ENCODE results near the gene PCNX1. TPM values are rescaled to one million over a fixed set of nuclear protein-coding genes. Genes with fewer than 3 reads are reported as not detected.

PCNX1 gene
- total and polyA plus RNA-seq, 2 donors (not counting 1 experiment from before 2014, with no cell fraction given) = 35.7 to 69.4 TPM

- H3K4me3 ChIP-seq (replicated peaks in 1 of 4; ENCODE audit: control extremely low read depth in 1 of 4, insufficient read depth in 1 of 4, low read depth in 3 of 4, low read length in 4 of 4) = no peak overlapping the region
- H3K9me3 ChIP-seq (ENCODE audit: control insufficient read depth, insufficient read depth, low read depth, low read length) = no peaks in the 10 kb centered on the region
- no peak overlapping the region for H3K4me2 ChIP-seq (ENCODE audit: extremely low read depth, insufficient read depth, low read length)
- no peak overlapping the region for H3K27ac ChIP-seq (ENCODE audit: insufficient read depth, low read length)
- no peak for DNase-seq (ENCODE audit: low read depth in 2 of 2)
- peaks cover 2% of the 10 kb centered on the region for H3K4me1 ChIP-seq (ENCODE audit: control insufficient read depth, extremely low read depth, insufficient read depth, low read length)
- no peaks in the 10 kb centered on the region for H3K79me2 ChIP-seq (ENCODE audit: control insufficient read depth, insufficient read depth, low read length)
- H3K9ac ChIP-seq (ENCODE audit: insufficient read depth, low read length) = no peak overlapping the region
- H2AFZ ChIP-seq (ENCODE audit: low read length) = no peak overlapping the region
- no peaks in the 10 kb centered on the region for H3K27me3 ChIP-seq (ENCODE audit: control insufficient read depth, insufficient read depth, low read length)
- TF ChIP-seq EZH2 (IDR thresholded peaks at IDR 0.05; ENCODE audit: low read length, missing control alignments) (no peak), CTCF (conservative IDR thresholded peaks at IDR 0.05 in 1 of 2, IDR thresholded peaks at IDR 0.05 in 1 of 2; ENCODE audit: low read depth in 1 of 2, low read length in 2 of 2) (no peak)
- H4K20me1 ChIP-seq (ENCODE audit: control insufficient read depth, extremely low read depth, insufficient read depth, low read length) = no peaks in the 10 kb centered on the region
- peaks cover 4% of the 10 kb centered on the region for H3K36me3 ChIP-seq (ENCODE audit: control insufficient read depth, insufficient read depth, low read length)
Measured at GRCh38 chr14:71071042-71071441, 163.8 kb downstream of the PCNX1 start.

GRCh38 chr14:71076462-71077092 lies 169.3 kb downstream of the PCNX1 start:
- peaks cover 7% of the 10 kb centered on the region for H3K36me3 ChIP-seq (ENCODE audit: control insufficient read depth, insufficient read depth, low read length)
- no peak overlapping the region for H3K4me2 ChIP-seq (ENCODE audit: extremely low read depth, insufficient read depth, low read length)
- no peaks in the 10 kb centered on the region for H3K27me3 ChIP-seq (ENCODE audit: control insufficient read depth, insufficient read depth, low read length)
- H2AFZ ChIP-seq (ENCODE audit: low read length) = no peak overlapping the region
- H3K79me2 ChIP-seq (ENCODE audit: control insufficient read depth, insufficient read depth, low read length) = no peaks in the 10 kb centered on the region
- H3K4me1 ChIP-seq (ENCODE audit: control insufficient read depth, extremely low read depth, insufficient read depth, low read length) = no peaks in the 10 kb centered on the region
- no peak overlapping the region for H3K4me3 ChIP-seq (replicated peaks in 1 of 4; ENCODE audit: control extremely low read depth in 1 of 4, insufficient read depth in 1 of 4, low read depth in 3 of 4, low read length in 4 of 4)
- no peaks in the 10 kb centered on the region for H4K20me1 ChIP-seq (ENCODE audit: control insufficient read depth, extremely low read depth, insufficient read depth, low read length)
- no peak for DNase-seq (ENCODE audit: low read depth in 2 of 2)
- no peak overlapping the region for H3K9ac ChIP-seq (ENCODE audit: insufficient read depth, low read length)
- no peaks in the 10 kb centered on the region for H3K9me3 ChIP-seq (ENCODE audit: control insufficient read depth, insufficient read depth, low read depth, low read length)
- TF ChIP-seq CTCF (conservative IDR thresholded peaks at IDR 0.05 in 1 of 2, IDR thresholded peaks at IDR 0.05 in 1 of 2; ENCODE audit: low read depth in 1 of 2, low read length in 2 of 2) = no peak
- no peak for TF ChIP-seq EZH2 (IDR thresholded peaks at IDR 0.05; ENCODE audit: low read length, missing control alignments)
- no peak overlapping the region for H3K27ac ChIP-seq (ENCODE audit: insufficient read depth, low read length)

- H3K4me3 ChIP-seq (replicated peaks in 1 of 4; ENCODE audit: control extremely low read depth in 1 of 4, insufficient read depth in 1 of 4, low read depth in 3 of 4, low read length in 4 of 4) = no peak overlapping the region
- H3K4me2 ChIP-seq (ENCODE audit: extremely low read depth, insufficient read depth, low read length) = no peak overlapping the region
- peaks cover 5% of the 10 kb centered on the region for H3K36me3 ChIP-seq (ENCODE audit: control insufficient read depth, insufficient read depth, low read length)
- H3K9ac ChIP-seq (ENCODE audit: insufficient read depth, low read length) = no peak overlapping the region
- H3K9me3 ChIP-seq (ENCODE audit: control insufficient read depth, insufficient read depth, low read depth, low read length) = no peaks in the 10 kb centered on the region
- TF ChIP-seq CTCF (conservative IDR thresholded peaks at IDR 0.05 in 1 of 2, IDR thresholded peaks at IDR 0.05 in 1 of 2; ENCODE audit: low read depth in 1 of 2, low read length in 2 of 2) = no peak
- TF ChIP-seq EZH2 (IDR thresholded peaks at IDR 0.05; ENCODE audit: low read length, missing control alignments) = no peak
- no peak overlapping the region for H2AFZ ChIP-seq (ENCODE audit: low read length)
- H3K27me3 ChIP-seq (ENCODE audit: control insufficient read depth, insufficient read depth, low read length) = no peaks in the 10 kb centered on the region
- no peaks in the 10 kb centered on the region for H3K79me2 ChIP-seq (ENCODE audit: control insufficient read depth, insufficient read depth, low read length)
- no peaks in the 10 kb centered on the region for H4K20me1 ChIP-seq (ENCODE audit: control insufficient read depth, extremely low read depth, insufficient read depth, low read length)
- DNase-seq (ENCODE audit: low read depth in 2 of 2) = no peak
- no peaks in the 10 kb centered on the region for H3K4me1 ChIP-seq (ENCODE audit: control insufficient read depth, extremely low read depth, insufficient read depth, low read length)
- H3K27ac ChIP-seq (ENCODE audit: insufficient read depth, low read length) = no peak overlapping the region
Measured at GRCh38 chr14:71078500-71078899, 171.2 kb downstream of the PCNX1 start.
